Mesenchymal stem cell (in vitro differentiated cells and primary cell): Measurements from ENCODE around the gene CACNA1S.

Experiments used
- DNase-seq: peaks from one replicate; pipeline ENCODE4 v3.0.0-alpha.2; 2013
- H2AFZ ChIP-seq: one replicate; pipeline ENCODE4 v1.6.1; 2013; ENCODE audit warnings: low read depth, mild to moderate bottlenecking, control low read depth, inconsistent platforms, low read length, moderate library complexity
- H2AK5ac ChIP-seq: 2 replicates; pipeline ENCODE4 v1.6.1; 2013; ENCODE audit warnings: low read length, moderate library complexity, mild to moderate bottlenecking, inconsistent platforms; ENCODE audit not compliant: severe bottlenecking
- H2BK120ac ChIP-seq: one replicate; pipeline ENCODE4 v1.6.1; 2013; ENCODE audit warnings: low read depth, mild to moderate bottlenecking, inconsistent platforms, low read length, moderate library complexity
- H2BK12ac ChIP-seq, 2 experiments: one replicate each; pipeline ENCODE4 v1.6.1; 2013; ENCODE audit warnings: inconsistent platforms in 2 of 2, low read length in 2 of 2, mild to moderate bottlenecking in 2 of 2, moderate library complexity in 2 of 2, control low read depth in 1 of 2
- H2BK15ac ChIP-seq: one replicate; pipeline ENCODE4 v1.6.1; 2013; ENCODE audit warnings: mild to moderate bottlenecking, low read depth, inconsistent platforms; ENCODE audit not compliant: poor library complexity, severe bottlenecking
- H2BK5ac ChIP-seq: 2 replicates; pipeline ENCODE4 v1.6.1; 2013; ENCODE audit warnings: low read depth, mild to moderate bottlenecking, low read length, control low read depth, inconsistent platforms; ENCODE audit not compliant: poor library complexity, severe bottlenecking
- H3K14ac ChIP-seq, 2 experiments: one replicate each; pipeline ENCODE4 v1.6.1; 2013; ENCODE audit warnings: inconsistent platforms in 2 of 2, low read length in 2 of 2, control low read depth in 1 of 2, mild to moderate bottlenecking in 1 of 2, moderate library complexity in 1 of 2
- H3K18ac ChIP-seq, 2 experiments: one replicate each; pipeline ENCODE4 v1.6.1; 2013; ENCODE audit warnings: inconsistent platforms in 2 of 2, low read length in 2 of 2, control low read depth in 1 of 2, low read depth in 1 of 2, mild to moderate bottlenecking in 1 of 2
- H3K23ac ChIP-seq, 2 experiments: one replicate each; pipeline ENCODE4 v1.6.1; 2013; ENCODE audit warnings: inconsistent platforms in 2 of 2, low read length in 2 of 2, mild to moderate bottlenecking in 2 of 2, moderate library complexity in 2 of 2, control low read depth in 1 of 2
- H3K27ac ChIP-seq: 2 replicates; pipeline ENCODE4 v1.5.1; 2013; ENCODE audit warnings: mild to moderate bottlenecking, moderate library complexity, low read length, control low read depth, inconsistent platforms; ENCODE audit not compliant: poor library complexity, severe bottlenecking
- H3K27me3 ChIP-seq, 2 experiments: 2 replicates each; pipeline versions ENCODE4 v1.6.1 to v1.7.0; 2013; ENCODE audit warnings: low read length in 2 of 2, mild to moderate bottlenecking in 2 of 2, moderate library complexity in 2 of 2, control low read depth in 1 of 2, inconsistent platforms in 1 of 2; ENCODE audit not compliant: control insufficient read depth in 1 of 2, insufficient read depth in 1 of 2
- H3K36me3 ChIP-seq, 2 experiments: 2 replicates each; pipeline versions ENCODE4 v1.6.1 to v1.7.0; 2013; ENCODE audit warnings: low read length in 2 of 2, control low read depth in 1 of 2, inconsistent platforms in 1 of 2, low read depth in 1 of 2, mild to moderate bottlenecking in 1 of 2; ENCODE audit not compliant: insufficient read depth in 2 of 2, control insufficient read depth in 1 of 2
- H3K4ac ChIP-seq, 2 experiments: one replicate each; pipeline ENCODE4 v1.6.1; 2013; ENCODE audit warnings: inconsistent platforms in 2 of 2, low read length in 2 of 2, mild to moderate bottlenecking in 2 of 2, moderate library complexity in 2 of 2, control low read depth in 1 of 2, low read depth in 1 of 2
- H3K4me1 ChIP-seq: 2 replicates; pipeline ENCODE4 v1.6.1; 2013; ENCODE audit warnings: low read depth, low read length, control low read depth; ENCODE audit not compliant: control insufficient read depth, insufficient read depth
- H3K4me2 ChIP-seq: 2 replicates; pipeline ENCODE4 v1.6.1; 2013; ENCODE audit warnings: low read length, mild to moderate bottlenecking, inconsistent platforms; ENCODE audit not compliant: poor library complexity, severe bottlenecking
- H3K4me3 ChIP-seq, 2 experiments: 2 replicates each; pipeline versions ENCODE4 v1.5.1 to v1.7.0; 2013; ENCODE audit warnings: low read length in 2 of 2, mild to moderate bottlenecking in 2 of 2, control low read depth in 1 of 2, low read depth in 1 of 2; ENCODE audit not compliant: insufficient read depth in 1 of 2
- H3K79me1 ChIP-seq: replicated peaks from 2 replicates; pipeline ENCODE4 v1.6.1; 2013; ENCODE audit warnings: mild to moderate bottlenecking, control low read depth, low read length, inconsistent platforms; ENCODE audit not compliant: poor library complexity, severe bottlenecking
- H3K9ac ChIP-seq: 2 replicates; pipeline ENCODE4 v1.7.0; 2013; ENCODE audit warnings: mild to moderate bottlenecking, low read length, moderate library complexity
- H3K9me3 ChIP-seq: 2 replicates; pipeline ENCODE4 v1.7.0; 2013; ENCODE audit warnings: mild to moderate bottlenecking, low read length; ENCODE audit not compliant: control insufficient read depth
- H4K8ac ChIP-seq: one replicate; pipeline ENCODE4 v1.6.1; 2013; ENCODE audit warnings: inconsistent platforms, mild to moderate bottlenecking, low read length, moderate library complexity
- H4K91ac ChIP-seq: one replicate; pipeline ENCODE4 v1.6.1; 2013; ENCODE audit warnings: mild to moderate bottlenecking, low read length, inconsistent platforms
- WGBS: methylation state at CpG from one replicate; pipeline ENCODE4 v1.1.7; 2013; ENCODE audit warnings: mixed read lengths; 5-methylcytosine and 5-hydroxymethylcytosine counted together

Gene CACNA1S

DNA sequence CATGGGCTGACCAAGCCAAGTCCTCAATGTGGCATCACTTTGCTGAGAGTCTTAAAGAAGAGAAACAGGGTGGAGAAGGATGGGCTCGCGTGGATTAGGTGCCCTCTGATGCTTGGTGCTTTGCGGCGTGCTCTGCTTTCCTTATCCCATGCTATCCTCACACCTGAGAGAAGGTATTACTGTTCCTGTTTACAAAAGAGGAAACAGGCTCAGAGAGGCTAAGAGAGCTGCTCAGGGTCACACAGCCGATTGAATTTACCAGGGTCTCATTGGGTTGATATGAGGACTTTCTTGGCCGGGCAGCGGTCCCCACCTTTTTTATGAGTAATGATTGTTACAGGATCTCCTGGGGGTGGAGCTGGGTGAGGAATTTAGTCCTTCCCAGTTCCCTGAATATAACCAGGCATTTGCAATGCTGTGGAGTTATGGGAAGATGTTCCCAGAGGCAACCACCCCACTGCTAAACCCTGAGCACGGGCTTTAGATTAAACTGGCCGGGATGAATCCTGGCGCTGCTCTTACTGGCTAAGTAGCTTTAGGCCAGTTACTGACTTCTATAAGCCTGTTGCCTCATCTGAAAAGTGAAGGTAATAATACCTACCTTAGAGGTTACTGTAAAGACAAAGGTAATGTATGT lies 10.2 kb upstream of the CACNA1S start:
- Histone ChIP-seq H3K79me1 (no peaks in the 10 kb centered on the region), H2BK12ac (no peak overlapping the region), H2AFZ (no peak overlapping the region), H3K23ac (no peak overlapping the region), H3K27ac (no peak overlapping the region), H3K18ac (no peak overlapping the region), H3K36me3 (no peaks in the 10 kb centered on the region), H3K4me3 (no peak overlapping the region), H3K9me3 (no peaks in the 10 kb centered on the region), H2BK15ac (no peak overlapping the region), H2AK5ac (no peak overlapping the region), H4K91ac (no peak overlapping the region), H4K8ac (no peak overlapping the region), H3K27me3 (peaks cover 10 to 44% of the 10 kb centered on the region in 2 experiments), H3K4ac (no peak overlapping the region), H2BK120ac (no peak overlapping the region), H2BK5ac (no peak overlapping the region), H3K4me1 (peaks cover 11% of the 10 kb centered on the region), H3K4me2 (no peak overlapping the region), H3K9ac (no peak overlapping the region), H3K14ac (no peak overlapping the region)
- 92% methylated on average over 8 of the region's 10 CpGs for WGBS
- DNase-seq, result no peak

DNA sequence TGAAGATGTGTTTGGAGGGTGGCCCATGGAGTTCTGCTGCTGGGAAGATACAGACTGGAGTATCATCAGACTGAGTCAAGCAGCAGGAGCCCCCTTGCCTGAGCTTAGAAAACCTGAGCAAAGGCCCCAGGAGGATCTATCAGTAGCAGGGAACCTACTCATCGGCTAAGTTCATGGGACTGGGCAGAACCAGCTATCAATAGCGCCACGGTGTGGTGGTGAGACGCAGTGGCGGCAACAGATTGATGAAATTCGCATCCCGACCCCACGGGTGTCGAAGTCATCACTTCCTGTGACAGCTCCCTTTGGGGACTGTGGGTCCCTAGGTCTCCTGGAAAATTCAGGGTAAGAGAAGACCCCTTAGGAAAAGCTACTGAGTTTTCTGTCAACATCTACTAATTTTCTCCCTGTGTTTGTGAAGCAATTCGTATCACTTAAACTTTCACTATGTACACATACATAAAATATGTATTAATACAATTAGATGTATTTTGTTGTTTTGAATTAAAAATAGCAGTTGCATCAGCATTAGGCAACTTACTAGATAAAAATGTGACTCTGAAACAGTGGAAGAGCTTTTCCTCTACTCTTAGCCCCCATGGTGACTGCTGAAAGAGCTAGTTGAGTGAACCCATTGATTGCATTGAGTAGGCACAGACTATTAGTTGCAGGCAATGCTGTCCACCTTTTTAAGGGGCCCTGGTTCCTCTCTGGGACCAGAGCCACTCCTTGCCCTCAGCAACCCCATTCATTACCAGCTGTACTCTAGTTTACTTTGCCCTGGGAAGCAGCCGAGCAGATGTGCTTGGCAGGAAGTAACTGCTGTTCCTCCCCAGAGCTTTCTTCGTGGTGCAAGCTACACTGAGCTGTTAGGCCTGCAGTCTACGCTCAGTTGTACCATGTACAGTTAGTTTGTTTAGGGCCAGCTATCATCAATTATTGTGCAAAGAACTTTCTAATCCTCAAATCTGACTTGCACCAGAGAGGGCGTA lies 7.3 kb upstream of the CACNA1S start:
- DNase-seq, result peak; percentile 47
- Histone ChIP-seq H3K14ac (no peak overlapping the region), H3K79me1 (peaks cover 3% of the 10 kb centered on the region), H2BK12ac (no peak overlapping the region), H2BK15ac (no peak overlapping the region), H2AK5ac (no peak overlapping the region), H3K23ac (no peak overlapping the region), H3K4me1 (peaks cover 11% of the 10 kb centered on the region), H4K91ac (no peak overlapping the region), H3K4me3 (no peak overlapping the region), H3K9me3 (no peaks in the 10 kb centered on the region), H3K27ac (no peak overlapping the region), H3K27me3 (peaks cover 10 to 25% of the 10 kb centered on the region in 2 experiments), H3K4me2 (no peak overlapping the region), H2AFZ (no peak overlapping the region), H3K4ac (no peak overlapping the region), H2BK5ac (no peak overlapping the region), H3K9ac (no peak overlapping the region), H3K36me3 (peaks cover 0 to 4% of the 10 kb centered on the region in 2 experiments), H4K8ac (no peak overlapping the region), H2BK120ac (no peak overlapping the region), H3K18ac (no peak overlapping the region)
- 20% methylated on average over 13 of the region's 14 CpGs for WGBS

DNA sequence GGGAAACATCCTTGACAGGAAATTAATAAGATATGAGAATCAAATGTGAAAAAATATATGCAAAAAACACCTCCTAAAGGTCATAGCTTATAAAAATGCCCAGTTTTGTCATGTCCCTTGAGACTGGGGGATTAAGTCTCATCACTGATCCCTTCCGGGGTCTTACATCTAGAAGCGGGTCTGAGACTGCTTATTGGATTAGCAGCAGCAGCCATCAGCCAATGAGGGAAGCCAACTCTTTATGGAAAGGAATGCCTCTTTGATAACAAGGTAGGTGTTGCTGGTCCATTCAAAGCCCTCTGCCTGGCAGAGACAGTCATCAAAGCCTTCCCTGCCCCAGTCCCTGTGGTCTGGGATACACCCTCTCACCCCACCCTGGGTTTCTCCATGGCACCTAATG lies 3.9 kb upstream of the CACNA1S start:
- Histone ChIP-seq H3K4ac (no peak overlapping the region), H2AK5ac (no peak overlapping the region), H3K9me3 (no peaks in the 10 kb centered on the region), H3K4me2 (no peak overlapping the region), H2BK5ac (no peak overlapping the region), H3K27ac (no peak overlapping the region), H3K27me3 (peaks cover 19 to 20% of the 10 kb centered on the region in 2 experiments), H2BK12ac (no peak overlapping the region), H2BK15ac (no peak overlapping the region), H3K36me3 (peaks cover 0 to 4% of the 10 kb centered on the region in 2 experiments), H3K23ac (no peak overlapping the region), H2BK120ac (no peak overlapping the region), H3K14ac (no peak overlapping the region), H3K9ac (no peak overlapping the region), H2AFZ (no peak overlapping the region), H3K79me1 (peaks cover 3% of the 10 kb centered on the region), H4K8ac (no peak overlapping the region), H3K18ac (no peak overlapping the region), H3K4me3 (no peak overlapping the region), H4K91ac (no peak overlapping the region), H3K4me1 (peaks cover 15% of the 10 kb centered on the region)
- 91% methylated on average over 2 of the region's 2 CpGs for WGBS
- no peak for DNase-seq

GRCh38 chr1:201115390-201115937 lies 3.2 kb upstream of the CACNA1S start:
- Histone ChIP-seq H3K9ac (no peak overlapping the region), H3K79me1 (peaks cover 3% of the 10 kb centered on the region), H3K27ac (no peak overlapping the region), H2BK5ac (no peak overlapping the region), H3K4me1 (peaks cover 15% of the 10 kb centered on the region), H3K23ac (no peak overlapping the region), H2AFZ (no peak overlapping the region), H4K91ac (no peak overlapping the region), H3K9me3 (no peaks in the 10 kb centered on the region), H3K27me3 (peaks cover 18 to 24% of the 10 kb centered on the region in 2 experiments), H3K14ac (no peak overlapping the region), H2BK15ac (no peak overlapping the region), H3K18ac (no peak overlapping the region), H4K8ac (no peak overlapping the region), H3K36me3 (peaks cover 0 to 4% of the 10 kb centered on the region in 2 experiments), H3K4ac (no peak overlapping the region), H3K4me2 (no peak overlapping the region), H2AK5ac (no peak overlapping the region), H2BK120ac (no peak overlapping the region), H3K4me3 (no peak overlapping the region), H2BK12ac (no peak overlapping the region)
- no peak for DNase-seq
- 97% methylated on average over 25 of the region's 25 CpGs for WGBS
